CD4-positive, alpha-beta T cell treated with Interleukin-15 for 4 hours (primary cell): Measurements from ENCODE around the gene OXSR1.
"Not testable (repeated sequence)": the region's sequence is repeated elsewhere in the genome, so short reads cannot be mapped to it uniquely, and the experiment has no call there.

Experiments
- DNase-seq: peaks from one replicate; pipeline ENCODE4 v3.0.0-alpha.2; 2020; ENCODE audit warnings: low spot score

Gene OXSR1

DNA sequence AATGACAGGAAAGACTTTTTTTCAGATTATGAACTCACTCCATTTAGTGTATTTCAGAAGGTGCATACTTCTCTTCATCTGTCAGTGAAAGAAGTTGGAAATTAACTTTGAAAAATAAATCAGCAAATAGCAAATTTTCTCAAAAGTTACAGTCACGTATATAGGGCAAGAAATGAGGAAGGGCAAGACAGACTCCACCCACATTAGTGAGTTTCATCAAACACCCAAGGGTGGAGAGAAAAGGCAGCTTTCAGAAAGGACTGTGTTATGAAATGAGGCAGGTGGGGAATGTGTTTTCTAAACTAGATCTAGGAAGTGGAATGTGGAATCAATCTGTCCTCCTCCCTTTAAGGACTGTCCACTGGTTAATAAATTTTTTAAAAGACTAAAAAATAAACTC lies 103.2 kb downstream of the OXSR1 start:
- DNase-seq, result no peak

DNA sequence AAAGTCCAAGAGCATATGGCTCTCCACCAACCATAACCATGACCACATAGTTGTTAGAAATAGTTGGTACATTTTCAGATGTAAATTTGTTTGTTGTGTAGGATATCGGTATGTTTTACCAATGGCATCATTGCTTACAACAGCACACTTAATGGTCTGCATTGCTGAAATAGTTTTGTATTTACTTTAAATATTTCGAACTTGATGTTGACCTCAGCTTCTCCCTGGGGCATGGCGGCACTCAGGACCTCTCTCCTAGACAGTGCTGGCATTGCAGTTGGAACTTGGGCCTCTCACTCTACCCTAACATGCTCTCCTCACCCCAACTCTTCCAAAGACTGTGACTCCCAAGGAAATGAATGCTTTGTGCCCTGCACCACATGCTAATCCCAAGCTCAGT lies 105.3 kb downstream of the OXSR1 start:
- no peak for DNase-seq

DNA sequence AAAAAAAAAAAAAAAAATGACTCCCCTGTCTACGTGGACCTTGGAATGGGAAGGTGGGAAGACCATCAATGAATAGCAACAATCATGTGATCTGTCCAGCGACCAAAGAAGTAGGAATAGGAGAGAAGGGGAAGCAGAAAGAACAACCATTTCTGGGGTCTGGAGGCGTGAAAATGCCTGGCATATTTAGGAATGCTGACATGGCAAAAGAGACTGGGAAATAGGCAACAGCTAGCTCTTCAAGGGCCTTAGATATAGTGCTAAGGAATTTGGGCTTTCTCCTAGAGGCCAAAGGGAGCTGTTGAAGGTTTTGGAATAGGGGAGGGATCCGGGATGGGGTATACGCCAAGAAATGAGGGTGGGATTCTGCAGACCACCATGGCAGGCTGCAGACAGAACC lies 106.2 kb downstream of the OXSR1 start:
- DNase-seq, result no peak

DNA sequence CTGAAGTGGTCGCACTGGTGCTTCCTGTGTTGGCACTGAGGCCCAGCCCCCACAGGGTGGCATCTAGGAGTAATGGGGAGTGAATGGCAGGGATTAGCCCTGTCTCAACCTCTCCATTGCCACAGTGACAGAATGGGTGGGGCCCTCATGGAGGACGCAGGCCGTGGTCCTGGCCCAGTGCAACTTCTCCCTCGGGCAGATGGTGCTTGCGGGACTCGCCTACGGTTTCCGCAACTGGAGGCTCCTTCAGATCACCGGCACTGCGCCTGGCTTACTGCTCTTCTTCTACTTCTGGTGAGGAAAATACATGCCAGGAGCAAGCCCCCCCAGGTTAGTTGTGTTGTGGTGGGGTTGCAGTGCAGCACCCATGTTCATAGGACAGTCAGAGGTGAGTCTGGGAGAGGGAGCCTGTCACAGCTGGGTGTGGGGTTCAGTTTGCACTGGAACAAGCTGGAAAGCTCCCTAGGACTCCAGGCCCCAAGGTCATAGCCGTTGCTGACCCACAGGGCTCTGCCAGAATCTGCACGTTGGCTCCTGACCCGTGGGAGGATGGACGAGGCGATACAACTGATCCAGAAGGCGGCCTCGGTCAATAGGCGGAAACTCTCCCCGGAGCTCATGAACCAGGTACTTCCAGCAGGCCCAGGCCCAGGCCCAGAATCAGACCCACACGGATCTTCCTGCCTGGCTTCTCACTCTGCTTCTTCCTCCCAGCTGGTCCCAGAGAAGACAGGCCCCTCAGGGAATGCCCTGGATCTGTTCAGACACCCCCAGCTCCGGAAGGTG lies 109.7 kb downstream of the OXSR1 start:
- DNase-seq, result no peak

DNA sequence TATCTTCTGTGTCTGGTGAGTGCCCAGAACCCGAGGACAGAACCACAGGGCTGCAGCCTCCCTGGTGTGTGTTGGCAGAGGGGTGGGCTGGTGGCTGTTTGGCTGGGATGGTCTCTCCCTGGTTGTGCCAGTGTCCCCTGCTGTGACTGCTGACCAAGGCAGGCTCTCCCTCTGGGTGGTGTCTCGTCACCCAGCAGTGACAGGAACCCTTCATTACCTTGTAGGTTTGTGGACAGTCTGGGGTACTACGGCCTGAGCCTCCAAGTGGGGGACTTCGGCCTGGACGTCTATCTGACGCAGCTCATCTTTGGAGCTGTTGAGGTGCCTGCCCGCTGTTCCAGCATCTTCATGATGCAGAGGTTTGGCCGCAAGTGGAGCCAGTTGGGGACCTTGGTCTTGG lies 110.3 kb downstream of the OXSR1 start:
- no peak for DNase-seq

DNA sequence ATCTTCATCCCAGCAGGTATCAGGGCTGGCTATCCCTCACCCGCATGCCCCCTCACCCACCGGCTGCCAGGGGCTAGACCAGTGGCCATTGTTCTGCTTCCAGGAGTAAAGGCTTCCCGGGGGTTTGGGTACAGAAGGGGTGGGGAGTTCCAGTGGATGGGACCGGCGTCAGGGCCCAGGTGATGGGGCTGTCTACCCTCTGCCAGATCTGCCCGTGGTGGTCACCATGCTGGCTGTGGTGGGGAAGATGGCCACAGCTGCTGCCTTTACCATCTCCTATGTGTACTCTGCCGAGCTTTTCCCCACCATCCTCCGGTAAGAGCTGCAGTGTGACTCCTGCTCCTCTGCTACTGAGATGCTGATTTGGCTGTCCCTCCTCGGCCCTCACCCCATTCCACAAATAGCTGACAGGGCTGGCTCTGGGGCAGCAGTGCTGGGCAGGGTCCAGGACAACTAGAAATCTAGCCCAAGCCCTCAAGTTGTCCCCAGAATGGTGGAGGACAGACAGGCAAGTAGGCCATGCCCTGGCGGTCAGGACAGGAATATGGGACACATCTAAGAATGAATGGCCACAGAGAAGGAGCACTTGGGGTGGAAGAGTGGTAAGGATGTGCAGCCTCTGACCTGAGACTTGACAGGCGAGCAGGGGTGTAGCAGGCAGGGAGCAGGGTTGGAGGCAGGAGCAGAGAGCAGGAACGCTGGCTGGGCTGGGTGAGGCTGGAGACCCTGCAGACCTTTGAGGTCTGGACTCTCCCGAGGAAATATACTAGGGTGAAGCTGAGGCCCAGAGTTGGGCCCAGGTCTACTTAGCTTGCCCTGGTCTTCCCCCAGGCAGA lies 111.0 kb downstream of the OXSR1 start:
- no peak for DNase-seq

DNA sequence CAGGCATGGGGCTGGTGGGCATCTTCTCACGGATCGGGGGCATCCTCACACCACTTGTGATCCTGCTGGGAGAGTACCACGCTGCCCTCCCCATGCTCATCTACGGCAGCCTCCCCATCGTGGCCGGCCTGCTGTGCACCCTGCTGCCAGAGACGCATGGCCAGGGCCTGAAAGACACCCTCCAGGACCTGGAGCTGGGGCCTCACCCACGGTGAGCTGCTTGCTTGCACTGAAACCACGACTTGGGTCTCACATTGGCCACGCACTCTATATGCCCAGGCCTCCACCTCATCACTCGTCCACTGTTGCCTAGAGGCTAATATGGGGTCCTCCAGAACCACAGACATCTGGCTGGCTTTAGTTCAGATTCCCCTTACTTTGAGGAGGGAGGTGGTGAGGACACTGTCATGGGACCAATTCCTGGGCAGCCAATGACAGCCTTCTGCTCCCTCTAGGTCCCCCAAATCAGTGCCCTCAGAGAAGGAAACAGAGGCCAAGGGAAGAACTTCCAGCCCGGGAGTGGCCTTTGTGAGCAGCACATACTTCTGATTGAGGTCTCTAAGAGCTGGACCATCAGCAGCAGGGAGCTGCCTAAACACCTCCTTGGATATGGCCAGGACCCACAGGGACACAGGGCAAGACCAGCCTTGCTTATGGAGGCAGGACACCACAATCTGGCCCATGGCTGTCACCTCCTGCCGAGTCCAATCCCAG lies 111.7 kb downstream of the OXSR1 start:
- DNase-seq, result no peak

DNA sequence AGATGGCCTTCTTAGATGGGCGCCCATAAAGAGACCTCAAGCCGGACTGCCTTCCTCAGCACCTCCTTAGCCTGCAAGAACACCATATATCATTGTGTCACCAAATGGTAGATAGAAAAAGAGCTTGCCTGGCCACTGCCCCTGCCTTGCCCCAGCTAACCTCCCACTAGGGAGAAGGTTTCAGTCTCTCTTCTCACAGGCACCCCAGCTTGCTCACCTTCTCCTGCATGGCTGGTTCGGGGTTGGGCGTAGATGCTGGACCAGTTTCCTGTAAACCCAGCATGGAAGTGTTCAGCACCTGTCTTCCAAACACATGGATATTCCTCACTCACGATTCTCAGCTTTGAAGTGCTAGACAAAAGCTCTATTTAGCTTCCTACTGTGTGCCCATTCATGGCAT lies 113.5 kb downstream of the OXSR1 start:
- no peak for DNase-seq

DNA sequence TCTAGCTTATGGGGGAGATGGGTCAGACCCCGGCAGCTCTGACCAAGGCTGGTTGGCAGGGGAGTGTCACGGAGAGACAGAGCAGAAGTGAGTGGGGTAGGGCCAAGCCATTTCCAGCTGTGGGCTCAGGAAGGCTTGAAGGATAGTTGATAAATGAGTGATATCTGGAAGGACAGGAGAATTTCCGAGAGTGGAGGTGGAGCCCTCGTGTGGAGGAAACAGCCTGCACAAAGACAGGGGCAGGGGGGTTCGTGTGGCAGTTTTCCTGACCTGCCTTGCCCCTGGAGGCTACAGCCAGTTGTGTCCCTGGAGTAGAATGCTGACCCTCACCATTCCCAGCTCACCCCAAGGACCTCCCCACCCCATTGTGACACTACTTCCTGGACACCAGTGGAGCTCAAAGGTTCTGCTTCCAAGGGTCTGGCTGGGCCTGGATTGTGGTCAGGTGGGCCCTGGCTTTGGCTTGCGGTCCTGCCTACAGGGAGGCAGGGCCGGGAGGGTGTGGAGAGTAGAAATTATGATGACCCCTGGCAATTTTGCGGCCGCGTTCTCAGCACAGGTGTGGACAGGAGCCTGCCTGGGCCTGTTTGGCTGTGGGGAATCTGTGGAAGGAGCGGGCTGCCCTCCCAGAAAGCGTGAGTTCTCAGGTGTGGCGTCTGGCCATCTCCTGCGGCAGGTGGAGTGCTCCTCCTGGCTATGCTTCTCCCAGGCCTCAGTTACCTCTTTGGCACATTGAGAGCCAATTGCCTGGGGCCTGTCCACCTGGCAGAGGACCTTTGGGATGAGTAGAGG lies 116.8 kb downstream of the OXSR1 start, which contains the start of gene SLC22A14:
TSS of gene SLC22A14 (plus strand) at position 400 of the 792 bp plus-strand sequence. CDS start 23,733 bp downstream, outside the sequence.
- DNase-seq, result no peak

DNA sequence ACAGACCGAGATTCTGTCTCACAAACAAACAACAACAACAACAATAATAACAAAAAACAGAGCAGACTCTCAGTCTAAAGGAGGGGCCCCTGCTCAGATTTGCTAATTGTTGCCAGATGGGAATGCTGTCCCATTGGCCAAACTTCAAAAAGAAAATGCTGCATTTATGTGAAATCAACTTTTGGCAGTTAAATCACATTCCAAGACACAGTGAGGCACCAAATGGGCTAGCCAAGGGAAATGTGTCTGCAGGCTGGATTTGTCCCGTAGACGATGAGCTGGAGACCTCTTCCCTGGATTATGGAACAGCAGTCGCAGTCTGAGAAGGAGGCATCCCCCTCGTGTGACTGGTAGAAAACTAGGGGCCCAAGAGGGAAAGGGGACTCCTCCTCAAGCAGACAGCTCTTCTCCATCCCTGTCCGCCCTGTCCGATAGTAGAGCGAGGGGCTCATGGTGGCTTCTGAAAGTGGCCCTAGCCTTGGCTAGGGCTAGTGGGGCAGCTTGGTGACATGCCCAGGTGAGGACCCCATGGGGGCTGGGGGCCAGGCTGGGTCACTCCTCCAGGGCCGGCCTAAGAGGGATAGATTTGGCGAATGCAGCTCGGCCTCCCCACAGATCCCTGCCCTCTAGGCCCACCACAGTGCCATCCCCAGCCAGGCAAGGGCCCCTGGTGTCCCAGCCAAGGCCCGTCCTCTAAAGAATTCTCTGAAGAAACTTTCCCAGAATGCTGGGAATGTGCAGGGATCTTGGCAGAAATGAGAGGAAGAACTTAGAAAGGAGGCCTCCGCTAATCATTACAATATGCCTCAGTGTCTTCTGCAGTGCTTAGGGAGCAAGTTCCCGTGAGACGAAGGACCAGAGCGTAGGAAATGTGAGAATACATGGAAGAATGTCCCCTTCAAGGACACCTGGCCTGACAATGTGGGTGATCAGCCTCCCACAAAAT lies 118.7 kb downstream of the OXSR1 start:
- DNase-seq, result no peak

DNA sequence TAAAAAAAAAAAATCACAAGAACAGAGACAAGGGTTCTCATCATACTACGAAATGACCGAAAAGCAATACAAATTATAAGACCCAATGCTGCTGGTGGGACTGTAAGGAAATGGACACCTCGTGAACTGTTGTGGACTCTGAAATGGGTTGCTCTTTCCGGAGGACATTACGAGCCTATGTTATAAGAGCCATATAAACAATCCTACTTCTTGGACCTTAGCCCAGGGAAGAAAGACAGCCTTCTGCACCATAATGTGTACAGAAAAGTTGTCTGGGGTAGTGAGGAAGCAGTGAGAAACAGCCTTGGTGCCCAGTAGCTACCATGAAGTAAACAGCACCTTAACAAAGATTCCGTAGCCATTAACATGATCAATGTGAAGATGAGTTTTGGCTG lies 119.4 kb downstream of the OXSR1 start:
- DNase-seq, result no peak

DNA sequence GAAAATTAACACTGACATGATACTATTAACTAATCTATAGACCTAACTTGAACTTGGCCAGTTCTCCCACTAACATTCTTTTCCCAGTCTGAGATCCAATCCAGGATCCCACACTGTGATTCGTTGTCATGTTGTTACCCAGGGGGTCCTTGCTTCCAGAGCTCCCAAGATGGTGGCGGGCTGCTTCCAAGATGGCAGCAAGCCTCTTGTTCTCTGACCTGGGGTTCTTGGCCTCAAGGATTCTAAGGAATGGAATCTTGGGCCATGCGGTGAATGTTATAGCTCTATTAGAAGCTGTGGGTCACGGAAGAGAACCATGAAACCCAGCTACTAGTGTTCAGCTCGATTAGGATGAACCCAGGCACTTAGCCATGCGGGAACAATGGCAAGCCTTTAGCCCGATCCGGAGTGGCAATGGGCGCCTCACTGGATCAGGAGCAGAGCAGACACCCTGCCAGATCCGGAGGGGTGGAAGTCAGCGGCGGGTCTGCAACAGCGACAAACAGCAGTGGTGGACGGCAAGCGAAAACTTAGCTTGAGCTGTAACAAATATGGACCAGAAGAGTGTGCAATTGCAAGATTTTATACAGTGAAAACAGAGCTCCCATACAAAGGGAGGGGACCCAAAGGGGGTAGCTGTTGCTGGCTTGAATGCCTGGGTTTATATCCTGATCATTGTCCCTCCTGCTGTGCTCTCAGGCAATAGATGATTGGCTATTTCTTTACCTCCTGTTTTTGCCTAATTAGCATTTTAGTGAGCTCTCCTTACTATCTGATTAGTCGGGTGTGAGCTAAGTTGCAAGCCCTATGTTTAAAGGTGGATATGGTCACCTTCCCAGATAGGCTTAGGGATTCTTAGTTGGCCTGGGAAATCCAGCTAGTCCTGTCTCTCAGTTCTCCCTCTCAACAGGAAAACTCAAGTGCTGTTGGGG lies 124.2 kb downstream of the OXSR1 start:
- not testable (repeated sequence) for DNase-seq

DNA sequence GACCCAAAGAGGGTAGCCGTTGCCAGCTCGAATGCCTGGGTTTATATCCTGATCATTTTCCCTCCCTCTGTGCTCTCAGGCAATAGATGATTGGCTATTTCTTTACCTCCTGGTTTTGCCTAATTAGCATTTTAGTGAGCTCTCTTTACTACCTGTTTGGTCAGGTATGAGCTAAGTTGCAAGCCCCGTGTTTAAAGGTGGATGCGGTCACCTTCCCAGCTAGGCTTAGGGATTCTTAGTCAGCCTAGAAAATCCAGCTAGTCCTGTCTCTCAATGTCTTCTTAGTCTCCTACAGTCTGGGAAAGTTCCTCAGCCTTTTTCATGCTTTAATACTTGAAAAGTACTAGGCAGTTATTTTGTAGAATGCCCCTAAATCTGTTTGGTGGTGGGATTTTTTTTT lies 131.7 kb downstream of the OXSR1 start:
- not testable (repeated sequence) for DNase-seq

DNA sequence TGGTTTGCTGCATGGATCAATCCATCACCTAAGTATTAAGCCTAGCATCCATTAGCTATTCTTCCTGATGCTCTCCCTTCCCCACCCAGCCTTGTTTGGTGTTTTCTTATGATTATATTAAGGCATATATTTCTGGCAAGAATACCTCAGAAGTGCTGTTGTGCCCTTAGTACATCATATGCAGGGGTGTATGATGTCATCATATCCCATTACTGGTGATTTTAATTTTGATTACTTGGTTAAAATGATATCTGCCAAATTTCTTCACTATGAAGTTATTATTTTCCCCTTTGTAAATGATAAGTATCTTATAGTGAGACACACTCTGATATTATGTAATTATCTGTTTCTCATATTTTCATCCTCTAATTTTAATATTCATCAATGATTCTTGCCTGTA lies 132.2 kb downstream of the OXSR1 start:
- no peak for DNase-seq

DNA sequence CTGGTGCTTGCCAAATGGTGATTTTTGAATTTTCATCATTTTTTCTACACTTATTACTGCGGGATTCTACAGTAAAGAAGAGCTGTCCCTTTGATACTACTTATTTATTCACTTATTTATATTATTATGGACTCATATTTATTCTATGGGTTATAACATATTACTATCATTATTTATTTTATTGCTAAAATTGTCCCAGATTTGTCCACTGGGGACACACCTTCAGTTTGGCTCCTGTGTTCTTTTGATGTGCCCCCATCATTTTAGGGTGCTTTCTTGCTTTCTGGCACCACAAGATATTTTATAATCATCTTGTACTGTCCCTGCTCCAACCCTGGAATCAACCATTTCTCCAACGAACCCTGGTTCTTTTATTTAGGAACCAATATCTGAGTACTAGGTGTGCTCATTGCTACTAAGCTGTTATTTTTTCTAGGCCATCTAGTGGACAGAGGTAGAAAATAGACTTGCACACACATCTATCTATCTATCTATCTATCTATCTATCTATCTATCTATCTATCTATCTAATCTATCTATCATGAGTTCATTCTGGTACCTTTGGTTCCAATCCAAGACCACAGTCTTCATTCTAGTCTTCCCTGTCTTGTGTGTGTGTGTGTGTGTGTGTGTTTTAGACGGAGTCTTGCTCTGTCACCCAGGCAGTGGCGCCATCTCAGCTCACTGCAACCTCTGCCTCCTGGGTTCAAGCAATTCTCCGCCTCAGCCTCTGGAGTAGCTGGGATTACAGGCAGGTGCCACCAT lies 132.8 kb downstream of the OXSR1 start:
- DNase-seq, result no peak
